SK-N-SH treated with all-trans-retinoic acid at 6 μM for 48 hours (cell line): ENCODE data around the gene TMEM37.

Experiments
- ARNTL ChIP-seq: fragments of 450-650 bp; formaldehyde crosslinking; IDR thresholded peaks from 2 replicates; pipeline ENCODE4 v1.5.0; 2020; ENCODE audit warnings: low read depth, mild to moderate bottlenecking, moderate library complexity, borderline replicate concordance
- CREB5 ChIP-seq: fragments of 250-450 bp; sonication (Bioruptor Pico); IDR thresholded peaks from 2 replicates; pipeline ENCODE4 v1.5.1; 2020; ENCODE audit warnings: low read depth, mild to moderate bottlenecking, moderate library complexity
- OSR1 ChIP-seq: fragments of 250-450 bp; sonication (Bioruptor Pico); IDR thresholded peaks from 2 replicates; pipeline ENCODE4 v1.8.0; 2022; ENCODE audit warnings: moderate library complexity, mild to moderate bottlenecking, inconsistent platforms
- POU6F1 ChIP-seq: fragments of 250-450 bp; sonication (Bioruptor Pico); IDR thresholded peaks from 2 replicates; pipeline ENCODE4 v1.8.0; 2021; ENCODE audit warnings: low read depth, mild to moderate bottlenecking, moderate library complexity, borderline replicate concordance
- RARB ChIP-seq: fragments of 250-450 bp; sonication (Bioruptor Pico); IDR thresholded peaks from 2 replicates; pipeline ENCODE4 v1.8.0; 2021; ENCODE audit warnings: mild to moderate bottlenecking, moderate library complexity
- SNAI2 ChIP-seq: fragments of 250-450 bp; sonication (Bioruptor Pico); IDR thresholded peaks from 2 replicates; pipeline ENCODE4 v1.5.0; 2020; ENCODE audit warnings: mild to moderate bottlenecking, moderate library complexity
- TOX ChIP-seq: fragments of 250-450 bp; sonication (Bioruptor Pico); IDR thresholded peaks from 2 replicates; pipeline ENCODE4 v1.8.0; 2021; ENCODE audit warnings: mild to moderate bottlenecking, moderate library complexity, borderline replicate concordance
- TSHZ2 ChIP-seq: fragments of 250-450 bp; sonication (Bioruptor Pico); IDR thresholded peaks from 2 replicates; pipeline ENCODE4 v1.5.0; 2020; ENCODE audit warnings: mild to moderate bottlenecking, moderate library complexity
- ZC3H10 ChIP-seq: fragments of 250-450 bp; sonication (Bioruptor Pico); IDR thresholded peaks from 2 replicates; pipeline ENCODE4 v1.5.1; 2021; ENCODE audit warnings: mild to moderate bottlenecking, moderate library complexity
- ZFP3 ChIP-seq: fragments of 250-450 bp; sonication (Bioruptor Pico); IDR thresholded peaks from 2 replicates; pipeline ENCODE4 v1.5.0; 2020; ENCODE audit warnings: mild to moderate bottlenecking, moderate library complexity
- ZFP30 ChIP-seq: fragments of 450-650 bp; formaldehyde crosslinking; IDR thresholded peaks from 2 replicates; pipeline ENCODE4 v1.5.0; 2022; ENCODE audit warnings: mild to moderate bottlenecking, moderate library complexity
- ZNF8 ChIP-seq: fragments of 450-650 bp; formaldehyde crosslinking; IDR thresholded peaks from 2 replicates; pipeline ENCODE4 v1.5.0; 2020; ENCODE audit warnings: mild to moderate bottlenecking, moderate library complexity

GRCh38 chr2:119423811-119424210 is 7.8 kb upstream of the TMEM37 start:
- TF ChIP-seq TSHZ2 (no peak), ZFP3 (no peak), RARB (CRISPR knock-in tag) (no peak), ZC3H10 (CRISPR knock-in tag) (no peak), TOX (CRISPR knock-in tag) (no peak), OSR1 (CRISPR knock-in tag) (no peak), ZNF8 (CRISPR knock-in tag) (no peak), ZFP30 (no peak), ARNTL (no peak), POU6F1 (CRISPR knock-in tag) (no peak), CREB5 (CRISPR knock-in tag) (no peak), SNAI2 (CRISPR knock-in tag) (no peak)
